Parathyroid adenoma (tissue), 2 donors: ENCODE measurements around the gene ARHGAP6.
"Not testable (repeated sequence)": the region's sequence is repeated elsewhere in the genome, so short reads cannot be mapped to it uniquely, and the experiment has no call there.

Experiments
- H2AFZ ChIP-seq: fragments of 300-600 bp; sonication (generic); one replicate; pipeline ENCODE4 v1.7.0; 2017; ENCODE audit warnings: antibody characterized with exemption, mild to moderate bottlenecking
- H3K27ac ChIP-seq: fragments of 300-600 bp; sonication (generic); one replicate; pipeline ENCODE4 v1.7.0; 2017
- H3K27me3 ChIP-seq: fragments of 300-600 bp; sonication (generic); one replicate; pipeline ENCODE4 v1.7.0; 2017; ENCODE audit warnings: low read length; ENCODE audit not compliant: control insufficient read depth, insufficient read depth
- H3K36me3 ChIP-seq: fragments of 300-600 bp; sonication (generic); one replicate; pipeline ENCODE4 v1.7.0; 2017; ENCODE audit warnings: low read length; ENCODE audit not compliant: control insufficient read depth, insufficient read depth
- H3K4me1 ChIP-seq: fragments of 300-600 bp; sonication (generic); one replicate; pipeline ENCODE4 v1.7.0; 2017; ENCODE audit warnings: control low read depth
- H3K4me2 ChIP-seq: fragments of 300-600 bp; sonication (generic); one replicate; pipeline ENCODE4 v1.7.0; 2017; ENCODE audit warnings: low read length
- H3K4me3 ChIP-seq: fragments of 300-600 bp; sonication (generic); one replicate; pipeline ENCODE4 v1.7.0; 2017; ENCODE audit warnings: low read depth, low read length
- H3K79me2 ChIP-seq: fragments of 300-600 bp; sonication (generic); one replicate; pipeline ENCODE4 v1.7.0; 2017; ENCODE audit warnings: control low read depth
- H3K9ac ChIP-seq: fragments of 300-600 bp; sonication (generic); one replicate; pipeline ENCODE4 v1.7.0; 2017; ENCODE audit warnings: mild to moderate bottlenecking
- H3K9me3 ChIP-seq: fragments of 300-600 bp; sonication (generic); one replicate; pipeline ENCODE4 v1.7.0; 2017; ENCODE audit warnings: low read length; ENCODE audit not compliant: control insufficient read depth
- TF ChIP-seq, protein P1 (sequence below): fragments of 300-600 bp; sonication (generic); IDR thresholded peaks from one replicate; pipeline ENCODE4 v1.7.0; 2017; ENCODE audit warnings: antibody characterized with exemption, mild to moderate bottlenecking
- donor health status: primary hyperparathyroidism.

ARHGAP6 gene

DNA sequence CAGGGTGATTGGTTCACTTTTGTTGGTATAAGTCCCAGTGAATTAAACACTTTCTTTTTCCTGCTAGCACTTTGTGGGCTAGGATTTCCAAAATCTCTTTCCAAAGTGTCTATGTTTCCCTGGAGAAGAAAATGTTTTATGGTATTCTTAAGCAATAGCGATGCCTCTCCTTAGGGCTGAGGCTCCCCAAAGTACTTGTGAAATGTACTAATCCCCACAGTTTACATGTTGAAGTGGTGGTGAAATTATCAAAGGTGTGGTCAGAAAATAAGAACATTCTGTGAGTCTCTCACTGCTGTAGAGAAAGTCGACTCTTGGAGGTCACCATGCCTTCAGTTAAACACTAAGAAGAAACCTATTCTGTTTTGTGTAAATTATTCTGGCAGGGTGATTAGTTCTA lies 424.0 kb downstream of the ARHGAP6 start:
- Histone ChIP-seq H3K4me2 (no peak overlapping the region), H2AFZ (no peak overlapping the region), H3K4me1 (no peaks in the 10 kb centered on the region), H3K4me3 (no peak overlapping the region), H3K36me3 (no peaks in the 10 kb centered on the region), H3K27ac (no peak overlapping the region), H3K79me2 (no peaks in the 10 kb centered on the region), H3K9ac (no peak overlapping the region), H3K27me3 (no peaks in the 10 kb centered on the region), H3K9me3 (no peaks in the 10 kb centered on the region)
- TF ChIP-seq, protein P1, sequence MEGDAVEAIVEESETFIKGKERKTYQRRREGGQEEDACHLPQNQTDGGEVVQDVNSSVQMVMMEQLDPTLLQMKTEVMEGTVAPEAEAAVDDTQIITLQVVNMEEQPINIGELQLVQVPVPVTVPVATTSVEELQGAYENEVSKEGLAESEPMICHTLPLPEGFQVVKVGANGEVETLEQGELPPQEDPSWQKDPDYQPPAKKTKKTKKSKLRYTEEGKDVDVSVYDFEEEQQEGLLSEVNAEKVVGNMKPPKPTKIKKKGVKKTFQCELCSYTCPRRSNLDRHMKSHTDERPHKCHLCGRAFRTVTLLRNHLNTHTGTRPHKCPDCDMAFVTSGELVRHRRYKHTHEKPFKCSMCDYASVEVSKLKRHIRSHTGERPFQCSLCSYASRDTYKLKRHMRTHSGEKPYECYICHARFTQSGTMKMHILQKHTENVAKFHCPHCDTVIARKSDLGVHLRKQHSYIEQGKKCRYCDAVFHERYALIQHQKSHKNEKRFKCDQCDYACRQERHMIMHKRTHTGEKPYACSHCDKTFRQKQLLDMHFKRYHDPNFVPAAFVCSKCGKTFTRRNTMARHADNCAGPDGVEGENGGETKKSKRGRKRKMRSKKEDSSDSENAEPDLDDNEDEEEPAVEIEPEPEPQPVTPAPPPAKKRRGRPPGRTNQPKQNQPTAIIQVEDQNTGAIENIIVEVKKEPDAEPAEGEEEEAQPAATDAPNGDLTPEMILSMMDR: no peak

DNA sequence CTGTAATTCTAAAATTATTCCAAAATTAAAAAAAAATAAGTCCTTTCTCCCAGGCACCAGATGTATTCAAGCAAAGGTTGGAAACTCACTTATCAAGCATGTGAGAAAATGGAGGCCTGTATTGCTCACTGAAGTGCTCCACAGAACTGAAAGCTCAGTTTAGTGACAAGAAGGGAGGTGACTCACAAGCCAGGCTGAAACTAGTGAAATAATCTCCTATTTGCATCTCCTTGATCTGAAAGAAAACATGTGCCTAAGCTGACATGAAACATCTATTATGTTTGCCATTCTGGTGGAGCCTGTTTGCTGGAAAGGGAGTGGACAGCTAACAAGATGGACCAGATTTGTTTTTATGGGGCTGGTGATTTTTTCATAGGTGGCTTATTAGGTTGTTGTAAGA lies 426.5 kb downstream of the ARHGAP6 start:
- H3K4me3 ChIP-seq: no peak overlapping the region
- H3K36me3 ChIP-seq: no peaks in the 10 kb centered on the region
- H3K9me3 ChIP-seq: no peaks in the 10 kb centered on the region
- H3K4me1 ChIP-seq: no peaks in the 10 kb centered on the region
- no peak overlapping the region for H3K4me2 ChIP-seq
- TF ChIP-seq, protein P1: no peak
- no peak overlapping the region for H2AFZ ChIP-seq
- no peaks in the 10 kb centered on the region for H3K79me2 ChIP-seq
- H3K27me3 ChIP-seq: no peaks in the 10 kb centered on the region
- no peak overlapping the region for H3K9ac ChIP-seq
- H3K27ac ChIP-seq: no peak overlapping the region

DNA sequence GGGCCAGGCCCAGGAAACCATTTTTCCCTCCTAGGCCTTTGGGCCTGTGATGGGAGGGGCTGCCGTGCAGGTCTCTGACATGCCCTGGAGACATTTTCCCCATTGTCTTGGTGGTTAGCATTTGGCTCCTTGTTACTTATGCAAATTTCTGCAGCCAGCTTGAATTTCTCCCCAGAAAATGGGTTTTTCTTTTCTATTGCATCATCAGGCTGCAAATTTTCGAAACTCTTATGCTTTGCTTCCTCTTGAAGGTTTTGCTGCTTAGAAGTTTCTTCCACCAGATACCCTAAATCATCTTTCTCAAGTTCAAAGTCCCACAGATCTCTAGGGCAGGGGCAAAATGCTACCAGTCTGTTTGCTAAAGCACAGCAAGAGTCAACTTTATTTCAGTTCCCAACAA lies 430.3 kb downstream of the ARHGAP6 start:
- not testable (repeated sequence) for H3K79me2 ChIP-seq, H3K27ac ChIP-seq, H3K36me3 ChIP-seq, H3K4me3 ChIP-seq, H3K9me3 ChIP-seq, H3K27me3 ChIP-seq, H3K4me2 ChIP-seq, H2AFZ ChIP-seq, H3K4me1 ChIP-seq, H3K9ac ChIP-seq

DNA sequence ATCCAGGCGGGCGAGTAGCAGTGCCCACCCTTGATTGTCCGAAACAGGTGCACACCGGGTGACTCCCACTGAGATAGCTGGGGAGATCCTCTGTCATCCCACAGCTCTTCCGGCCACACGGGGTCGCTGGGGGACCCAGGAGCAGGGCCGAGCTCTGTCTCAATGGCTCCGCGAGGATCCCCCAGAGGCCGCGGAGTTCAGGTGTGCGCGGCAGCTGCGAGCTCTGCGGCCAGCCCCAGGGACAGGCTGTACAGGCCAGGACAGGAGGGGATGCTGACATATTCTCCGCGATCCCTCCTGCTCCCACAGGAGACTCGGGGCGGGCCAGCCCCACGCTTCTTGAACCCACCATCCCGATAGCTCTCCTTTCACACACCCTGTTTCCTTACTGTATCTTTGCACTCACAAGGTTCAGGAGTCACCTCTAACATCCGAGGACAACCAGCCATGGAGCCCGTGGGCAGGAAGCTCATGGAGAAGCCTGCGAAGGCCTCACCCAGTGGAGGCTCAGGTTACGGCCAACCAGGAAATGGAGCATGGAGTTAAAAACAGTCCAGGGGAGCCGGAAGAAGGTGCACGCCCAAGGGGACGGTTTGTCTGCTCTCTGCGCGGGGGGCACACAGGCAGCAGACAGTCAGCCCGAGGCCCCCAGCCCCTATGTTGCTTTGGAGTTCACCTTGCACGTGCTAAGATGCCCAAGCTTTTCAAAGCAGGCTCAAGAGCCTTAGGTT lies 450.4 kb downstream of the ARHGAP6 start:
- no peaks in the 10 kb centered on the region for H3K79me2 ChIP-seq
- H3K4me1 ChIP-seq: no peaks in the 10 kb centered on the region
- no peaks in the 10 kb centered on the region for H3K9me3 ChIP-seq
- no peak overlapping the region for H3K4me3 ChIP-seq
- TF ChIP-seq, protein P1: no peak
- no peak overlapping the region for H3K27ac ChIP-seq
- no peak overlapping the region for H2AFZ ChIP-seq
- no peaks in the 10 kb centered on the region for H3K27me3 ChIP-seq
- no peaks in the 10 kb centered on the region for H3K36me3 ChIP-seq
- H3K9ac ChIP-seq: no peak overlapping the region
- no peak overlapping the region for H3K4me2 ChIP-seq

DNA sequence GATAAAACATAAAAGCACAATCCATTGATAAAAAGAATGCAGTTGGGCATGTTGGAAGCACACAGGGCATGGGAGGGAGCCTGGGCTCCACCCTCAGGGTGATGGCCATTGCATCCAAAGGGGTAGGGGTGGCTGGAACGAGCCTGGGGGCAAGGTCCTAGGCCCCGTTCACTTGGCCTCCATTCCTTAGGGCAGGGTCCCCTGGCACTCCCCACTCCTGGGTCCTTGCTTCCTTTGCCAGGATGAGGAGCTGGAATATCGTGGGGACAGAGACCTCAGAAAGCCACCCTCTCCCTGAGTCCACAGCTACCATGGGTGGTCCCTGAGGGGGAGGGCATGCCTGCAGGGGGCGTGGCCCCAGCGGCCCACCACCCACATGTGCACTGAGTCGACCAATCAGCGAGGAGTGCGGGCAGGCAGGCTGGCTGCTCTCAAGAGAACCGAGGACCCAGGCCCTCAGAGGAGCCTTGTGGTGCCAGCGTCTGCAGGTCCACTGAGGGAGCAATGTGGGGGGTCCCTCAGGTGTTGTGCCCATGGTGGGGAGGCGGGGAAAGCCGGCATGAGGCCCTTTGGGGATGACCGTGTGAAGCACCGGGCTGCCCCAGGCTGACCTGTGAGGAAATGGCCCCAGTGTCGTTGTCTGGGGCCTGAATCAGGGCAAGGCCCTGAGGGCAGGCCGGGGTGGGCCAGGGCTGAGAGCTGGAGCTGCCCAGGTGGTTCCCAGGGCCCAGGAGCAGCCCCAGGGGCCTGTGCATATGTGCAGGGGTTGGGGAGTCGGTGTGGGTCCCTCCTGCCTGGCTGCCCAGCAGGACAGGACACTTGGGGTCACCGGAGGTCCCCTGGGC lies 451.2 kb downstream of the ARHGAP6 start:
- H3K4me1 ChIP-seq: no peaks in the 10 kb centered on the region
- no peak overlapping the region for H3K4me2 ChIP-seq
- no peaks in the 10 kb centered on the region for H3K79me2 ChIP-seq
- no peak overlapping the region for H2AFZ ChIP-seq
- H3K36me3 ChIP-seq: no peaks in the 10 kb centered on the region
- H3K9me3 ChIP-seq: no peaks in the 10 kb centered on the region
- H3K4me3 ChIP-seq: no peak overlapping the region
- TF ChIP-seq, protein P1: no peak
- no peak overlapping the region for H3K9ac ChIP-seq
- no peaks in the 10 kb centered on the region for H3K27me3 ChIP-seq
- no peak overlapping the region for H3K27ac ChIP-seq
